OCI-LY7 (cell line): Measurements from ENCODE around the gene METAP1D.

ENCODE experiments used
- CTCF ChIP-seq: fragments of 200-600 bp; sonication (generic); conservative IDR thresholded peaks from 2 replicates; pipeline ENCODE4 v1.5.1; 2014; ENCODE audit warnings: mild to moderate bottlenecking, antibody characterized with exemption, low read length, moderate library complexity, mixed read lengths
- EZH2phosphoT487 ChIP-seq: fragments of 200-600 bp; sonication (generic); IDR thresholded peaks from 2 replicates; pipeline ENCODE4 v1.6.1; 2018; ENCODE audit warnings: low read depth, borderline replicate concordance, mild to moderate bottlenecking, mixed run types, antibody characterized with exemption, low read length, moderate library complexity, mixed read lengths

GRCh38 chr2:172089633-172090032 lies 89.9 kb downstream of the METAP1D start:
- TF ChIP-seq CTCF (no peak), EZH2phosphoT487 (no peak)
